HepG2 (cell line): ENCODE results near the gene FHIT. TPM values are rescaled to one million over a fixed set of nuclear protein-coding genes. Genes with fewer than 3 reads are reported as not detected.

Experiments
- ATAC-seq: fragments of 200-7000 bp; cut with Tn5 transposase; 3 replicates; pipeline ENCODE4 v1.9.1; 2020; ENCODE audit warnings: mild to moderate bottlenecking, moderate library complexity
- BruUV-seq: library from RNA; stranded (reverse); fragments of 400-500 nt; replicated peaks from 2 replicates; lab custom pipeline; 2021; lab: Mats Ljungman, UMichigan
- CTCF ChIA-PET: fragments of 300-600 bp; formaldehyde crosslinking; extraction: SDS; loops from one replicate; lab custom pipeline; 2021; ENCODE audit warnings: low total read pairs, inconsistent platforms, low intra/inter-chr PET ratio; lab: Yijun Ruan, JAX
- POLR2A ChIA-PET: fragments of 350-600 bp; sonication (Branson Sonifier 250); formaldehyde crosslinking; loops from one replicate; lab custom pipeline; 2020; ENCODE audit warnings: antibody characterized with exemption, inconsistent platforms; lab: Yijun Ruan, JAX
- DNase-seq: peaks from one replicate; pipeline ENCODE4 v3.0.0-alpha.2; 2015; ENCODE audit warnings: low spot score
- FAIRE-seq: peaks from 3 replicates; lab custom pipeline; 2011; peaks lifted over from hg19 to GRCh38; lab: Jason Lieb, UNC
- H2AFZ ChIP-seq: one replicate; pipeline ENCODE4 v1.6.1; 2011; ENCODE audit warnings: low read length, inconsistent platforms
- H3K27ac ChIP-seq: fragments of 300-600 bp; 3 replicates; pipeline ENCODE4 v1.8.0; 2011; ENCODE audit warnings: mixed run types, mild to moderate bottlenecking, mixed read lengths, low read length, inconsistent platforms; ENCODE audit not compliant: insufficient read depth; ENCODE audit errors: extremely low read length
- H3K27me3 ChIP-seq, 2 experiments: fragments of 200-600 bp in 1 of 2; 2 replicates in 1 of 2; 3 replicates in 1 of 2; pipeline versions ENCODE4 v1.6.0 to v1.8.0; 2011; ENCODE audit warnings: low read length in 2 of 2, mild to moderate bottlenecking in 2 of 2, moderate library complexity in 2 of 2, inconsistent platforms in 1 of 2; ENCODE audit not compliant: insufficient read depth in 2 of 2, control insufficient read depth in 1 of 2
- H3K36me3 ChIP-seq, 2 experiments: fragments of 200-600 bp in 1 of 2; replicated peaks in 1 of 2; 2 replicates in 1 of 2; 3 replicates in 1 of 2; pipeline versions ENCODE4 v1.5.1 to v1.8.0; 2011; ENCODE audit warnings: low read length in 2 of 2, inconsistent platforms in 1 of 2; ENCODE audit not compliant: insufficient read depth in 2 of 2, control insufficient read depth in 1 of 2
- H3K4me1 ChIP-seq: 2 replicates; pipeline ENCODE4 v1.5.1; 2012; ENCODE audit warnings: low read length, inconsistent platforms; ENCODE audit not compliant: insufficient read depth
- H3K4me2 ChIP-seq: 2 replicates; pipeline ENCODE4 v1.6.0; 2011; ENCODE audit warnings: low read depth, low read length, inconsistent platforms
- H3K4me3 ChIP-seq, 3 experiments: fragments of 200-600 bp in 1 of 3; sonication (generic), shearing (Covaris generic) in 1 of 3; replicated peaks in 1 of 3; 2 replicates each; pipeline ENCODE4 v1.5.1; 2011 to 2016; ENCODE audit warnings: low read length in 3 of 3, inconsistent platforms in 2 of 3, low read depth in 2 of 3, mild to moderate bottlenecking in 2 of 3, control low read depth in 1 of 3, mixed read lengths in 1 of 3; ENCODE audit not compliant: insufficient read depth in 1 of 3
- H3K79me2 ChIP-seq: one replicate; pipeline ENCODE4 v1.6.1; 2011; ENCODE audit warnings: low read length, inconsistent platforms; ENCODE audit not compliant: insufficient read depth
- H3K9ac ChIP-seq: 2 replicates; pipeline ENCODE4 v1.6.0; 2011; ENCODE audit warnings: mild to moderate bottlenecking, low read depth, low read length, inconsistent platforms; ENCODE audit not compliant: insufficient read depth
- H3K9me3 ChIP-seq: 2 replicates; pipeline ENCODE4 v1.5.1; 2012; ENCODE audit warnings: mild to moderate bottlenecking, low read length
- H4K20me1 ChIP-seq: 2 replicates; pipeline ENCODE4 v1.6.0; 2011; ENCODE audit warnings: inconsistent platforms, mild to moderate bottlenecking, low read length, moderate library complexity; ENCODE audit not compliant: insufficient read depth
- BRCA1 ChIP-seq: sonication (generic); formaldehyde crosslinking; IDR thresholded peaks from 2 replicates; pipeline ENCODE4 v1.4.0; 2020; ENCODE audit warnings: missing genetic modification reagents
- DDIT3 ChIP-seq: sonication (generic); formaldehyde crosslinking; IDR thresholded peaks from 2 replicates; pipeline ENCODE4 v1.4.0; 2020; ENCODE audit warnings: mild to moderate bottlenecking, missing genetic modification reagents
- FLYWCH1 ChIP-seq: sonication (generic); formaldehyde crosslinking; IDR thresholded peaks from 2 replicates; pipeline ENCODE4 v1.8.1; 2023; ENCODE audit warnings: mild to moderate bottlenecking, missing genetic modification reagents
- GABPA ChIP-seq, 2 experiments: IDR thresholded peaks; 2 replicates each; pipeline ENCODE4 v1.6.1; 2011 to 2016; ENCODE audit warnings: low read depth in 2 of 2, low read length in 1 of 2, missing biosample characterization in 1 of 2, missing genetic modification characterization in 1 of 2
- HDAC1 ChIP-seq: sonication (generic); formaldehyde crosslinking; IDR thresholded peaks from 2 replicates; pipeline ENCODE4 v1.5.1; 2020; ENCODE audit warnings: mild to moderate bottlenecking, missing genetic modification reagents
- HNRNPUL1 ChIP-seq: fragments of 200-400 bp; formaldehyde crosslinking; IDR thresholded peaks from 2 replicates; pipeline ENCODE4 v1.6.1; 2017; ENCODE audit warnings: low read depth, mild to moderate bottlenecking, low read length, moderate library complexity
- HOXA5 ChIP-seq: sonication (generic); formaldehyde crosslinking; IDR thresholded peaks from 2 replicates; pipeline ENCODE4 v1.4.0; 2020; ENCODE audit warnings: missing genetic modification reagents
- KLF9 ChIP-seq: IDR thresholded peaks from 2 replicates; pipeline ENCODE4 v1.6.1; 2016; ENCODE audit warnings: low read depth
- MLX ChIP-seq: IDR thresholded peaks from 2 replicates; pipeline ENCODE4 v1.6.1; 2016
- ZNF207 ChIP-seq: fragments of 450-650 bp; IDR thresholded peaks from 2 replicates; pipeline ENCODE4 v1.6.1; 2016; ENCODE audit warnings: antibody characterized with exemption, borderline replicate concordance
- ZNF343 ChIP-seq: sonication (generic); formaldehyde crosslinking; IDR thresholded peaks from 2 replicates; pipeline ENCODE4 v1.4.0; 2020; ENCODE audit warnings: mild to moderate bottlenecking, missing genetic modification reagents
- ZNF563 ChIP-seq: sonication (generic); formaldehyde crosslinking; IDR thresholded peaks from 2 replicates; pipeline ENCODE4 v1.8.0; 2022; ENCODE audit warnings: mild to moderate bottlenecking, moderate library complexity, missing genetic modification reagents
- ZNF607 ChIP-seq: sonication (generic); formaldehyde crosslinking; IDR thresholded peaks from 2 replicates; pipeline ENCODE4 v1.5.1; 2020; ENCODE audit warnings: missing genetic modification reagents, mild to moderate bottlenecking, borderline replicate concordance
- ZNF614 ChIP-seq: IDR thresholded peaks from 2 replicates; pipeline ENCODE4 v1.6.1; 2018; ENCODE audit warnings: missing biosample characterization, missing genetic modification reagents, inconsistent platforms, borderline replicate concordance
- ZNF674 ChIP-seq: sonication (generic); formaldehyde crosslinking; IDR thresholded peaks from 2 replicates; pipeline ENCODE4 v1.5.0; 2020; ENCODE audit warnings: low read depth, mild to moderate bottlenecking, missing genetic modification reagents
- ZNF724P ChIP-seq: sonication (generic); formaldehyde crosslinking; IDR thresholded peaks from 2 replicates; pipeline ENCODE4 v1.8.0; 2022; ENCODE audit warnings: missing genetic modification reagents, borderline replicate concordance
- ZNF768 ChIP-seq: sonication (generic); formaldehyde crosslinking; IDR thresholded peaks from 2 replicates; pipeline ENCODE4 v1.4.0; 2020; ENCODE audit warnings: missing genetic modification reagents
- WGBS: methylation state at CpG from one replicate; pipeline ENCODE4 v1.1.6; 2017; ENCODE audit warnings: low lambda C conversion rate; 5-methylcytosine and 5-hydroxymethylcytosine counted together
- in situ Hi-C: cut with HindIII; loops from 2 replicates; pipeline ENCODE4 v1.10.0; 2017; ENCODE audit warnings: low pct_unique_long_range_greater_than_20kb; ENCODE audit not compliant: extremely low pct_ligation_motif_present
- intact Hi-C: fragments of 100-400 bp; cut with micrococcal nuclease; formaldehyde crosslinking; loops from one replicate; pipeline ENCODE4 v1.10.0; 2022; ENCODE audit not compliant: unreplicated experiment
- polyA plus RNA-seq, 8 experiments: library from polyadenylated mRNA; depleted of rRNA in 3 of 8; stranded (reverse) in 7 of 8; unstranded in 1 of 8; fragments of >200 nt; fragmentation: Illumina TruSeq in 4 of 8; extraction: Trizol in 4 of 8; gene quantifications; 2 replicates each; pipeline versions ENCODE4 v1.2.1 to v1.2.3, GENCODE V29; 2011 to 2016; ENCODE audit warnings: low read depth in 4 of 8, missing spikeins in 1 of 8, mixed read lengths in 1 of 8; ENCODE audit not compliant: insufficient read depth in 1 of 8
- total RNA-seq, 5 experiments: library from RNA; depleted of rRNA; stranded (reverse); fragments of >200 nt; fragmentation: Illumina TruSeq; extraction: Trizol; gene quantifications; 2 replicates each; pipeline ENCODE4 v1.2.3, GENCODE V29; 2016; ENCODE audit warnings: low read depth in 1 of 5

FHIT gene
- total and polyA plus RNA-seq, 2 of the 13 experiments (the other 11 are each of a cell fraction or from before 2014, with no cell fraction given) = 4.0 to 4.6 TPM

- TF ChIP-seq FLYWCH1 (CRISPR knock-in tag) (no peak), BRCA1 (no peak), ZNF674 (CRISPR knock-in tag) (no peak), ZNF207 (no peak), MLX (CRISPR knock-in tag) (no peak), HOXA5 (no peak), ZNF614 (CRISPR knock-in tag) (no peak), GABPA (IDR thresholded peaks at IDR 0.05; ENCODE audit: low read depth, low read length) (no peak), GABPA (CRISPR knock-in tag; IDR thresholded peaks at IDR 0.05; ENCODE audit: low read depth) (no peak), ZNF768 (no peak), HDAC1 (no peak), ZNF607 (CRISPR knock-in tag) (no peak), DDIT3 (CRISPR knock-in tag) (no peak), ZNF724P (no peak), ZNF563 (no peak), ZNF343 (CRISPR knock-in tag) (no peak), KLF9 (no peak), HNRNPUL1 (no peak)
- intact Hi-C loops (no loop called here), in situ Hi-C loops (no loop called here)
- no peaks in the 10 kb centered on the region for H3K36me3 ChIP-seq
- no peak overlapping the region for H3K4me2 ChIP-seq
- no peak overlapping the region for H3K4me3 ChIP-seq
- FAIRE-seq (no peak), DNase-seq (no peak), ATAC-seq (no peak)
- H4K20me1 ChIP-seq = no peaks in the 10 kb centered on the region
- H3K27ac ChIP-seq = no peak overlapping the region
- no peak overlapping the region for H2AFZ ChIP-seq
- no peaks in the 10 kb centered on the region for H3K27me3 ChIP-seq
- 32% methylated on average over 6 of the region's 6 CpGs for WGBS
- POLR2A ChIA-PET = no interaction called here
- H3K9me3 ChIP-seq = no peaks in the 10 kb centered on the region
- no TSS peak for BruUV-seq
- H3K4me1 ChIP-seq = no peaks in the 10 kb centered on the region
- CTCF ChIA-PET = no interaction called here
- no peak overlapping the region for H3K9ac ChIP-seq
- H3K79me2 ChIP-seq = no peaks in the 10 kb centered on the region
Measured at GRCh38 chr3:59994732-59995304, 1256.4 kb downstream of the FHIT start.
